SK-N-SH (cell line): Measurements from ENCODE around the gene GDPD4.

Source experiments
- CTCF ChIP-seq: fragments of 200-600 bp; sonication (generic); IDR thresholded peaks from 2 replicates; pipeline ENCODE4 v1.6.1; 2017; ENCODE audit warnings: antibody characterized with exemption, mild to moderate bottlenecking, moderate library complexity
- ELF1 ChIP-seq: IDR thresholded peaks from 2 replicates; pipeline ENCODE4 v1.4.0; 2012
- EP300 ChIP-seq, 2 experiments: IDR thresholded peaks; 2 replicates each; pipeline versions ENCODE4 v1.4.0 to v1.6.1; 2012; ENCODE audit warnings: borderline replicate concordance in 1 of 2, low read depth in 1 of 2, low read length in 1 of 2
- FOSL2 ChIP-seq: IDR thresholded peaks from 2 replicates; pipeline ENCODE4 v1.4.0; 2012; ENCODE audit warnings: low read depth, mild to moderate bottlenecking, moderate library complexity, borderline replicate concordance
- GABPA ChIP-seq: IDR thresholded peaks from 2 replicates; pipeline ENCODE4 v1.4.0; 2012; ENCODE audit warnings: low read depth, mild to moderate bottlenecking
- POLR2AphosphoS5 ChIP-seq: IDR thresholded peaks from 2 replicates; pipeline ENCODE4 v1.6.1; 2012; ENCODE audit warnings: low read depth, low read length
- RAD21 ChIP-seq: IDR thresholded peaks from 2 replicates; pipeline ENCODE4 v1.6.1; 2012; ENCODE audit warnings: mild to moderate bottlenecking, low read length
- SMC3 ChIP-seq: IDR thresholded peaks from 2 replicates; pipeline ENCODE4 v1.6.1; 2012; ENCODE audit warnings: low read depth, low read length, improper control_type of control experiment
- YY1 ChIP-seq: IDR thresholded peaks from 2 replicates; pipeline ENCODE4 v1.4.0; 2012; ENCODE audit warnings: low read depth, mild to moderate bottlenecking
- ZBTB33 ChIP-seq: IDR thresholded peaks from 2 replicates; pipeline ENCODE4 v1.4.0; 2012; ENCODE audit warnings: low read depth, borderline replicate concordance
- TF ChIP-seq, protein P1 (sequence below): fragments of 150-350 bp; IDR thresholded peaks from 2 replicates; pipeline ENCODE4 v1.6.1; 2017; ENCODE audit warnings: antibody characterized with exemption, low read length, low read depth, borderline replicate concordance
- TF ChIP-seq, protein P2 (sequence below): IDR thresholded peaks from 2 replicates; pipeline ENCODE4 v1.4.0; 2012; ENCODE audit warnings: low read depth

GRCh38 chr11:77212314-77213007 lies 89.0 kb downstream of the GDPD4 start:
- TF ChIP-seq SMC3 (no peak), YY1 (no peak), CTCF (no peak), EP300 (IDR thresholded peaks at IDR 0.05; ENCODE audit: borderline replicate concordance in 1 of 2, low read depth in 1 of 2, low read length in 1 of 2) (no peak), RAD21 (no peak), ELF1 (no peak), FOSL2 (no peak), ZBTB33 (no peak), GABPA (no peak), POLR2AphosphoS5 (no peak)
- TF ChIP-seq, protein P1, sequence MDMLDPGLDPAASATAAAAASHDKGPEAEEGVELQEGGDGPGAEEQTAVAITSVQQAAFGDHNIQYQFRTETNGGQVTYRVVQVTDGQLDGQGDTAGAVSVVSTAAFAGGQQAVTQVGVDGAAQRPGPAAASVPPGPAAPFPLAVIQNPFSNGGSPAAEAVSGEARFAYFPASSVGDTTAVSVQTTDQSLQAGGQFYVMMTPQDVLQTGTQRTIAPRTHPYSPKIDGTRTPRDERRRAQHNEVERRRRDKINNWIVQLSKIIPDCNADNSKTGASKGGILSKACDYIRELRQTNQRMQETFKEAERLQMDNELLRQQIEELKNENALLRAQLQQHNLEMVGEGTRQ, result no peak
- TF ChIP-seq, protein P2, sequence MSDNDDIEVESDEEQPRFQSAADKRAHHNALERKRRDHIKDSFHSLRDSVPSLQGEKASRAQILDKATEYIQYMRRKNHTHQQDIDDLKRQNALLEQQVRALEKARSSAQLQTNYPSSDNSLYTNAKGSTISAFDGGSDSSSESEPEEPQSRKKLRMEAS, result no peak
